Measurements from ENCODE around the gene JAZF1.

- TF ChIP-seq CTCF (conservative IDR thresholded peaks at IDR 0.05 in 1 of 2, IDR thresholded peaks at IDR 0.05 in 1 of 2; ENCODE audit: extremely low read depth in 1 of 2, insufficient read depth in 1 of 2, low read depth in 1 of 2, low read length in 2 of 2) (no peak), EZH2 (IDR thresholded peaks at IDR 0.05; ENCODE audit: borderline replicate concordance, low read length) (no peak)
These were observed 52.0 kb downstream of the JAZF1 start for GRCh38 chr7:28128608-28129007.

Data from mammary epithelial cell (primary cell).